ENCODE results near the gene FBXO4. TPM values are rescaled to one million over a fixed set of nuclear protein-coding genes. Genes with fewer than 3 reads are reported as not detected.

The FBXO4 gene
- total RNA-seq, 1 experiment from 2014 or later: 9.0 TPM

- POLR2A ChIA-PET: no interaction called here
- no peak overlapping the region for H3K4me3 ChIP-seq (replicated peaks in 1 of 2; ENCODE audit: low read depth in 1 of 2, low read length in 2 of 2)
- no peaks in the 10 kb centered on the region for H3K9me2 ChIP-seq (ENCODE audit: insufficient read depth)
- RAD21 ChIA-PET (ENCODE audit: low non-redundant PET in 1 of 2, low total read pairs in 2 of 2, uncharacterized antibody in 2 of 2, unreplicated experiment in 2 of 2): no interaction called here
- no peak overlapping the region for H3K9ac ChIP-seq (ENCODE audit: low read length)
- ATAC-seq (no peak), DNase-seq (ENCODE audit: low read depth, low spot score) (no peak)
- no peaks in the 10 kb centered on the region for H3K9me3 ChIP-seq (ENCODE audit: control insufficient read depth in 1 of 2, insufficient read depth in 1 of 2, low read depth in 1 of 2, low read length in 2 of 2)
- H3K27me3 ChIP-seq (ENCODE audit: insufficient read depth, low read length): peaks cover 5% of the 10 kb centered on the region; the same call in 1 of the 2 replicates
- no peak overlapping the region for H2AFZ ChIP-seq (ENCODE audit: low read depth, low read length, poor library complexity, severe bottlenecking)
- no peaks in the 10 kb centered on the region for H3K79me2 ChIP-seq (ENCODE audit: insufficient read depth, low read length)
- H3K4me2 ChIP-seq (ENCODE audit: low read length): no peak overlapping the region
- H3K4me1 ChIP-seq (ENCODE audit: control insufficient read depth in 1 of 2, insufficient read depth in 2 of 2, low read length in 2 of 2): no peaks in the 10 kb centered on the region
- intact Hi-C loops (cut with micrococcal nuclease): no loop called here
- no peaks in the 10 kb centered on the region for H3K36me3 ChIP-seq (ENCODE audit: control insufficient read depth in 1 of 2, insufficient read depth in 2 of 2, low read length in 2 of 2)
- BruUV-seq (replicated peaks): no TSS peak
- CTCF ChIA-PET: no interaction called here
- no peaks in the 10 kb centered on the region for H4K20me1 ChIP-seq (ENCODE audit: insufficient read depth)
- TF ChIP-seq ZBTB33 (IDR thresholded peaks at IDR 0.05; ENCODE audit: extremely low read depth, insufficient replicate concordance, low read length) (no peak), CBX3 (IDR thresholded peaks at IDR 0.05; ENCODE audit: low read depth) (no peak), ZFX (IDR thresholded peaks at IDR 0.05) (no peak), FOSL1 (IDR thresholded peaks at IDR 0.05; ENCODE audit: low read depth) (no peak), SP1 (IDR thresholded peaks at IDR 0.05; ENCODE audit: low read depth) (no peak), TCF7L2 (IDR thresholded peaks at IDR 0.05; ENCODE audit: borderline replicate concordance, extremely low read depth, insufficient read depth, insufficient read length) (no peak), POLR2AphosphoS5 (IDR thresholded peaks at IDR 0.05; ENCODE audit: low read depth, low read length) (no peak), YY1 (IDR thresholded peaks at IDR 0.05; ENCODE audit: extremely low read depth, insufficient replicate concordance, low read depth, low read length) (no peak), JUND (IDR thresholded peaks at IDR 0.05) (no peak), RAD21 (IDR thresholded peaks at IDR 0.05; ENCODE audit: low read depth) (no peak)
- H3K27ac ChIP-seq (ENCODE audit: low read depth, low read length): no peak overlapping the region
Measured at GRCh38 chr5:41980396-41980795, 55.3 kb downstream of the FBXO4 start.
